K562 (cell line): ENCODE measurements around the gene CD37. TPM values are rescaled to one million over a fixed set of nuclear protein-coding genes. Genes with fewer than 3 reads are reported as not detected.

ENCODE experiments used
- ARHGAP35 ChIP-seq: fragments of 450-650 bp; IDR thresholded peaks from 2 replicates; pipeline ENCODE4 v1.6.1; 2018; ENCODE audit not compliant: partially characterized antibody
- BRF1 ChIP-seq: IDR thresholded peaks from 3 replicates; pipeline ENCODE4 v1.6.1; 2011; ENCODE audit warnings: borderline replicate concordance, mild to moderate bottlenecking; ENCODE audit not compliant: insufficient read length; ENCODE audit errors: extremely low read depth
- CBX2 ChIP-seq: fragments of 200-600 bp; sonication (generic); IDR thresholded peaks from one replicate; pipeline ENCODE4 v1.6.1; 2012; ENCODE audit warnings: mild to moderate bottlenecking, low read length, inconsistent platforms; ENCODE audit not compliant: insufficient read depth, poor library complexity, severe bottlenecking
- ETS2 ChIP-seq: IDR thresholded peaks from 2 replicates; pipeline ENCODE4 v1.6.1; 2016; ENCODE audit warnings: borderline replicate concordance, missing genetic modification characterization, mild to moderate bottlenecking, moderate library complexity, missing compliant biosample characterization; ENCODE audit not compliant: poor library complexity, severe bottlenecking
- FOXA3 ChIP-seq, 2 experiments: fragments of 450-650 bp in 1 of 2; sonication (generic) in 1 of 2; formaldehyde crosslinking; IDR thresholded peaks in 1 of 2; conservative IDR thresholded peaks in 1 of 2; 2 replicates each; pipeline versions ENCODE4 v1.4.0 to v1.8.0; 2020 to 2022; ENCODE audit warnings: mild to moderate bottlenecking in 2 of 2, missing genetic modification reagents in 1 of 2
- FOXK1 ChIP-seq: sonication (generic); formaldehyde crosslinking; IDR thresholded peaks from 2 replicates; pipeline ENCODE4 v1.8.0; 2022; ENCODE audit warnings: missing genetic modification reagents, mild to moderate bottlenecking, borderline replicate concordance
- GABPB2 ChIP-seq: fragments of 250-450 bp; sonication (Bioruptor Pico); conservative IDR thresholded peaks from 2 replicates; pipeline ENCODE4 v1.5.1; 2021; ENCODE audit warnings: mild to moderate bottlenecking
- HOXB6 ChIP-seq: fragments of 250-450 bp; sonication (Bioruptor Pico); IDR thresholded peaks from 2 replicates; pipeline ENCODE4 v1.5.1; 2022; ENCODE audit warnings: mild to moderate bottlenecking, borderline replicate concordance
- IFI16 ChIP-seq: fragments of 250-450 bp; sonication (Bioruptor Pico); IDR thresholded peaks from 2 replicates; pipeline ENCODE4 v2.1.2; 2022; ENCODE audit warnings: mild to moderate bottlenecking, inconsistent platforms
- NCOA2 ChIP-seq, 2 experiments: fragments of 450-650 bp; IDR thresholded peaks; 2 replicates each; pipeline ENCODE4 v1.6.1; 2018; ENCODE audit warnings: mild to moderate bottlenecking in 2 of 2, moderate library complexity in 1 of 2; ENCODE audit not compliant: partially characterized antibody in 2 of 2
- NCOA4 ChIP-seq: fragments of 450-650 bp; IDR thresholded peaks from 2 replicates; pipeline ENCODE4 v1.6.1; 2018; ENCODE audit warnings: mild to moderate bottlenecking; ENCODE audit not compliant: partially characterized antibody
- NCOR1 ChIP-seq: fragments of 450-650 bp; IDR thresholded peaks from 2 replicates; pipeline ENCODE4 v1.6.1; 2016; ENCODE audit warnings: mild to moderate bottlenecking, moderate library complexity
- NFIX ChIP-seq: fragments of 250-450 bp; sonication (Bioruptor Pico); IDR thresholded peaks from 2 replicates; pipeline ENCODE4 v1.4.0; 2020; ENCODE audit warnings: low read depth, mild to moderate bottlenecking, moderate library complexity
- RERE ChIP-seq: sonication (generic); formaldehyde crosslinking; IDR thresholded peaks from 2 replicates; pipeline ENCODE4 v1.8.0; 2023; ENCODE audit warnings: missing genetic modification reagents, mild to moderate bottlenecking, borderline replicate concordance
- SMAD2 ChIP-seq: fragments of 150-350 bp; IDR thresholded peaks from 2 replicates; pipeline ENCODE4 v1.6.1; 2014; ENCODE audit warnings: low read depth, mild to moderate bottlenecking, low read length
- STAG1 ChIP-seq: sonication (generic); formaldehyde crosslinking; IDR thresholded peaks from 2 replicates; pipeline ENCODE4 v1.5.0; 2020; ENCODE audit warnings: missing genetic modification reagents, borderline replicate concordance
- TCF7 ChIP-seq: sonication (generic); IDR thresholded peaks from 2 replicates; pipeline ENCODE4 v1.6.1; 2016; ENCODE audit warnings: antibody characterized with exemption, borderline replicate concordance
- TFE3 ChIP-seq: fragments of 450-650 bp; formaldehyde crosslinking; IDR thresholded peaks from 2 replicates; pipeline ENCODE4 v1.4.0; 2020; ENCODE audit warnings: mild to moderate bottlenecking, mixed read lengths
- ZNF140 ChIP-seq: fragments of 250-450 bp; sonication (Bioruptor Pico); IDR thresholded peaks from 2 replicates; pipeline ENCODE4 v1.8.0; 2021; ENCODE audit warnings: moderate library complexity, mild to moderate bottlenecking, inconsistent platforms
- ZNF384 ChIP-seq: IDR thresholded peaks from 2 replicates; pipeline ENCODE4 v1.6.1; 2012; ENCODE audit warnings: low read depth, low read length, improper control_type of control experiment
- polyA plus RNA-seq, 8 experiments: library from polyadenylated mRNA; depleted of rRNA in 4 of 8; stranded (reverse) in 5 of 8; unstranded in 3 of 8; fragments of >200 nt; fragmentation: Nextera tagmentation in 2 of 8; fragmentation: Illumina TruSeq in 1 of 8; extraction: Ambion mirVana in 2 of 8; extraction: Trizol in 1 of 8; gene quantifications; 2 replicates each; pipeline versions ENCODE4 v1.2.1 to v1.2.3, GENCODE V29; 2011 to 2014; ENCODE audit warnings: inconsistent platforms in 1 of 8, missing spikeins in 1 of 8
- total RNA-seq, 7 experiments: library from RNA; depleted of rRNA in 6 of 7; stranded (reverse); fragments of >200 nt in 6 of 7; fragmentation: Illumina TruSeq in 2 of 7; extraction: Trizol in 2 of 7; gene quantifications; 2 replicates each; pipeline versions ENCODE4 v1.2.1 to v1.2.3, GENCODE V29; 2011 to 2021; ENCODE audit warnings: low replicate concordance in 1 of 7

Gene CD37
- total and polyA plus RNA-seq, 9 of the 15 experiments (the other 6 are each of a cell fraction or from before 2014, with no cell fraction given): 2.5 to 19.0 (median 7.4) TPM

GRCh38 chr19:49363268-49364082, 28.3 kb downstream of the CD37 start, which contains the start of gene DKKL1 (continued):
- TF ChIP-seq ETS2 (tag) (no peak), SMAD2 (no peak), NCOA2 (IDR thresholded peaks at IDR 0.05; ENCODE audit: partially characterized antibody in 2 of 2) (no peak), TCF7 (no peak), TFE3 (CRISPR knock-in tag) (no peak), STAG1 (CRISPR knock-in tag) (no peak), BRF1 (no peak), HOXB6 (CRISPR knock-in tag) (no peak), IFI16 (CRISPR knock-in tag) (no peak), FOXK1 (CRISPR knock-in tag) (no peak), ZNF384 (no peak), NCOA4 (no peak), CBX2 (no peak), ARHGAP35 (no peak), ZNF140 (CRISPR knock-in tag) (no peak), NFIX (CRISPR knock-in tag) (no peak), GABPB2 (no peak), RERE (no peak), FOXA3 (CRISPR knock-in tag; conservative IDR thresholded peaks at IDR 0.05 in 1 of 2, IDR thresholded peaks at IDR 0.05 in 1 of 2) (no peak), NCOR1 (no peak)
